ENCODE data around the gene CPNE6.

The CPNE6 gene

GRCh38 chr14:24108336-24108874 is 37.0 kb downstream of the CPNE6 start:
- no peak for FAIRE-seq

GRCh38 chr14:24110060-24110459 is 38.7 kb downstream of the CPNE6 start:
- FAIRE-seq = no peak

GRCh38 chr14:24110523-24110922 is 39.2 kb downstream of the CPNE6 start:
- FAIRE-seq = no peak

- no peak for FAIRE-seq
Measured at GRCh38 chr14:24113379-24113800, 42.0 kb downstream of the CPNE6 start.

GRCh38 chr14:24113801-24114531 is 42.6 kb downstream of the CPNE6 start:
- FAIRE-seq = no peak

- FAIRE-seq = peak; percentile 98
Measured at GRCh38 chr14:24114532-24115421, 43.4 kb downstream of the CPNE6 start, which contains the start of the genes DCAF11 and NRL. DCAF11 (plus strand) TSS chr14:24114777; CDS start chr14:24115595, 818 bp downstream. NRL (minus strand) TSS chr14:24114949; CDS start chr14:24082848, 32,101 bp downstream.

GRCh38 chr14:24115422-24116127 is 44.2 kb downstream of the CPNE6 start:
- FAIRE-seq = no peak

GRCh38 chr14:24116128-24116814 is 44.9 kb downstream of the CPNE6 start:
- no peak for FAIRE-seq

- no peak for FAIRE-seq
Measured at GRCh38 chr14:24117179-24117578, 45.8 kb downstream of the CPNE6 start.

- FAIRE-seq = no peak
Measured at GRCh38 chr14:24119691-24120090, 48.3 kb downstream of the CPNE6 start.

GRCh38 chr14:24121210-24121609 is 49.8 kb downstream of the CPNE6 start:
- FAIRE-seq = no peak

- no peak for FAIRE-seq
Measured at GRCh38 chr14:24122416-24122815, 51.1 kb downstream of the CPNE6 start.

GRCh38 chr14:24122898-24123297 is 51.5 kb downstream of the CPNE6 start:
- no peak for FAIRE-seq

GRCh38 chr14:24123424-24124417 is 52.4 kb downstream of the CPNE6 start:
- FAIRE-seq = no peak

- FAIRE-seq = no peak
Measured at GRCh38 chr14:24126939-24127338, 55.6 kb downstream of the CPNE6 start.

- FAIRE-seq = no peak
Measured at GRCh38 chr14:24127673-24128072, 56.3 kb downstream of the CPNE6 start.
